Activated B cell treated with CpG ODN at 0.5 μM for 24 hours (primary cell): ENCODE results near the gene DLG2. TPM values are rescaled to one million over a fixed set of nuclear protein-coding genes. Genes with fewer than 3 reads are reported as not detected.
"Not testable (repeated sequence)": the region's sequence is repeated elsewhere in the genome, so short reads cannot be mapped to it uniquely, and the experiment has no call there.

ENCODE experiments used
- ATAC-seq: fragments of 200-7000 bp; cut with Tn5 transposase; one replicate; pipeline ENCODE4 v1.10.0; 2021; ENCODE audit warnings: low read depth, mild to moderate bottlenecking, moderate library complexity
- CTCF ChIA-PET: fragments of 350-600 bp; sonication (Branson Sonifier 250); formaldehyde crosslinking; loops from one replicate; lab custom pipeline; 2021; ENCODE audit warnings: antibody characterized with exemption; lab: Charles Lee
- POLR2A ChIA-PET: fragments of 350-600 bp; sonication (Branson Sonifier 250); formaldehyde crosslinking; loops from one replicate; lab custom pipeline; 2021; ENCODE audit warnings: antibody characterized with exemption; lab: Charles Lee
- DNase-seq: peaks from one replicate; pipeline ENCODE4 v3.0.0; 2022
- H3K27ac Mint-ChIP-seq: one replicate; pipeline ENCODE4 v1.8.0; 2020; ENCODE audit warnings: mixed read lengths
- H3K27me3 Mint-ChIP-seq: one replicate; pipeline ENCODE4 v1.8.0; 2021; ENCODE audit warnings: mixed read lengths
- H3K36me3 Mint-ChIP-seq: one replicate; pipeline ENCODE4 v1.8.0; 2021; ENCODE audit warnings: low read depth, mixed read lengths
- H3K4me1 Mint-ChIP-seq: one replicate; pipeline ENCODE4 v1.8.0; 2021; ENCODE audit warnings: mixed read lengths
- H3K4me3 Mint-ChIP-seq: one replicate; pipeline ENCODE4 v1.8.0; 2020; ENCODE audit warnings: mild to moderate bottlenecking, mixed read lengths
- H3K9me3 Mint-ChIP-seq: one replicate; pipeline ENCODE4 v1.8.0; 2020; ENCODE audit warnings: mixed read lengths
- CTCF ChIP-seq: fragments of 200-600 bp; IDR thresholded peaks from one replicate; pipeline ENCODE4 v1.8.0; 2022; ENCODE audit warnings: antibody characterized with exemption, mild to moderate bottlenecking
- intact Hi-C: fragments of 100-400 bp; cut with micrococcal nuclease; formaldehyde crosslinking; loops from one replicate; pipeline ENCODE4 v1.15.1; 2024
- total RNA-seq: library from RNA; stranded (reverse); gene quantifications from 2 replicates; pipeline ENCODE4 v1.2.3, GENCODE V29; 2022

DLG2 gene
- total RNA-seq, 1 donor from 2014 or later: 2.7 TPM

GRCh38 chr11:85027346-85027745 lies 599.8 kb downstream of the DLG2 start:
- ChIA-PET POLR2A (no interaction called here), CTCF (no interaction called here)
- no peaks in the 10 kb centered on the region for H3K9me3 Mint-ChIP-seq
- intact Hi-C loops: no loop called here
- no peak overlapping the region for H3K4me3 Mint-ChIP-seq
- H3K27me3 Mint-ChIP-seq: no peaks in the 10 kb centered on the region
- DNase-seq (no peak), ATAC-seq (no peak)
- no peak overlapping the region for H3K27ac Mint-ChIP-seq
- H3K4me1 Mint-ChIP-seq: peaks cover 5% of the 10 kb centered on the region
- H3K36me3 Mint-ChIP-seq: no peaks in the 10 kb centered on the region
- no peak for TF ChIP-seq CTCF

- H3K27ac Mint-ChIP-seq: no peak overlapping the region
- no peak overlapping the region for H3K4me3 Mint-ChIP-seq
- ATAC-seq: no peak
- ChIA-PET POLR2A (interaction anchor here (0.6 kb wide), 1 partner anchor 270 kb away, joined by 5 read pairs; no protein-coding TSS in a partner anchor), CTCF (no interaction called here)
- intact Hi-C loops: no loop called here
- no peaks in the 10 kb centered on the region for H3K9me3 Mint-ChIP-seq
- no peaks in the 10 kb centered on the region for H3K36me3 Mint-ChIP-seq
- no peaks in the 10 kb centered on the region for H3K27me3 Mint-ChIP-seq
- TF ChIP-seq CTCF: no peak
- no peak for DNase-seq
- H3K4me1 Mint-ChIP-seq: no peaks in the 10 kb centered on the region
These were observed 606.1 kb downstream of the DLG2 start for GRCh38 chr11:85021058-85021457.

- Mint-ChIP-seq H3K27me3 (no peaks in the 10 kb centered on the region), H3K4me3 (no peak overlapping the region), H3K36me3 (no peaks in the 10 kb centered on the region), H3K4me1 (peaks cover 2% of the 10 kb centered on the region), H3K27ac (no peak overlapping the region), H3K9me3 (peaks cover 7% of the 10 kb centered on the region)
- ChIA-PET CTCF (no interaction called here), POLR2A (no interaction called here)
- no peak for TF ChIP-seq CTCF
- ATAC-seq (no peak), DNase-seq (no peak)
- intact Hi-C loops: no loop called here
These were observed 633.8 kb downstream of the DLG2 start for GRCh38 chr11:84993386-84993785.

GRCh38 chr11:84990141-84990540 lies 637.0 kb downstream of the DLG2 start:
- DNase-seq (no peak), ATAC-seq (no peak)
- intact Hi-C loops: no loop called here
- no peak for TF ChIP-seq CTCF
- Mint-ChIP-seq H3K4me1 (peaks cover 2% of the 10 kb centered on the region), H3K27ac (no peak overlapping the region), H3K27me3 (no peaks in the 10 kb centered on the region), H3K4me3 (no peak overlapping the region), H3K36me3 (no peaks in the 10 kb centered on the region), H3K9me3 (peaks cover 8% of the 10 kb centered on the region)
- ChIA-PET CTCF (no interaction called here), POLR2A (no interaction called here)

- DNase-seq, POLR2A ChIA-PET, H3K27me3 Mint-ChIP-seq, CTCF ChIA-PET, H3K4me3 Mint-ChIP-seq, H3K27ac Mint-ChIP-seq, H3K36me3 Mint-ChIP-seq, ATAC-seq, H3K4me1 Mint-ChIP-seq, intact Hi-C loops: not testable (repeated sequence)
- H3K9me3 Mint-ChIP-seq: peaks cover 13% of the 10 kb centered on the region
These were observed 639.4 kb downstream of the DLG2 start for GRCh38 chr11:84987686-84988187.

GRCh38 chr11:84981301-84981700 lies 645.8 kb downstream of the DLG2 start:
- no peak overlapping the region for H3K4me3 Mint-ChIP-seq

More at GRCh38 chr11:84981301-84981700, 645.8 kb downstream of the DLG2 start:
- Mint-ChIP-seq H3K9me3 (peaks cover 11% of the 10 kb centered on the region), H3K27ac (no peak overlapping the region), H3K4me1 (peaks cover 2% of the 10 kb centered on the region), H3K27me3 (no peaks in the 10 kb centered on the region), H3K36me3 (no peaks in the 10 kb centered on the region)
- TF ChIP-seq CTCF: no peak
- intact Hi-C loops: no loop called here
- DNase-seq (no peak), ATAC-seq (no peak)
- ChIA-PET CTCF (no interaction called here), POLR2A (interaction anchor here (0.5 kb wide), 1 partner anchor 888 kb away, joined by 3 read pairs; no protein-coding TSS in a partner anchor)
